HepG2 (cell line): ENCODE data around the gene GPR176. TPM values are rescaled to one million over a fixed set of nuclear protein-coding genes. Genes with fewer than 3 reads are reported as not detected.

Source experiments
- ARHGAP35 ChIP-seq: sonication (generic); formaldehyde crosslinking; IDR thresholded peaks from 2 replicates; pipeline ENCODE4 v1.9.0; 2022; ENCODE audit warnings: mild to moderate bottlenecking, inconsistent platforms, moderate library complexity, missing genetic modification reagents, borderline replicate concordance
- HHEX ChIP-seq: IDR thresholded peaks from 2 replicates; pipeline ENCODE4 v1.6.1; 2016; ENCODE audit warnings: control low read depth
- ISX ChIP-seq: sonication (generic); formaldehyde crosslinking; conservative IDR thresholded peaks from 2 replicates; pipeline ENCODE4 v1.5.0; 2020; ENCODE audit warnings: missing genetic modification reagents
- KDM6A ChIP-seq: IDR thresholded peaks from 2 replicates; pipeline ENCODE4 v1.6.1; 2016; ENCODE audit warnings: low read depth
- KLF15 ChIP-seq: sonication (generic); formaldehyde crosslinking; IDR thresholded peaks from 2 replicates; pipeline ENCODE4 v1.8.1; 2023; ENCODE audit warnings: borderline replicate concordance, mild to moderate bottlenecking, inconsistent platforms, missing genetic modification reagents, mixed read lengths
- MAFG ChIP-seq: sonication (generic); formaldehyde crosslinking; IDR thresholded peaks from 2 replicates; pipeline ENCODE4 v1.5.1; 2020; ENCODE audit warnings: mild to moderate bottlenecking, missing genetic modification reagents
- POLR2G ChIP-seq: fragments of 200-400 bp; formaldehyde crosslinking; IDR thresholded peaks from 2 replicates; pipeline ENCODE4 v1.6.1; 2018; ENCODE audit warnings: mild to moderate bottlenecking, low read depth, low read length, moderate library complexity
- TAF1 ChIP-seq: sonication (generic); formaldehyde crosslinking; IDR thresholded peaks from 2 replicates; pipeline ENCODE4 v1.4.0; 2020; ENCODE audit warnings: missing genetic modification reagents
- ZMYM3 ChIP-seq: sonication (generic); formaldehyde crosslinking; IDR thresholded peaks from 2 replicates; pipeline ENCODE4 v1.5.1; 2020; ENCODE audit warnings: mild to moderate bottlenecking, missing genetic modification reagents
- ZNF235 ChIP-seq: sonication (generic); formaldehyde crosslinking; IDR thresholded peaks from 2 replicates; pipeline ENCODE4 v1.8.1; 2023; ENCODE audit warnings: mild to moderate bottlenecking, missing genetic modification reagents, borderline replicate concordance
- polyA plus RNA-seq, 8 experiments: library from polyadenylated mRNA; depleted of rRNA in 3 of 8; stranded (reverse) in 7 of 8; unstranded in 1 of 8; fragments of >200 nt; fragmentation: Illumina TruSeq in 4 of 8; extraction: Trizol in 4 of 8; gene quantifications; 2 replicates each; pipeline versions ENCODE4 v1.2.1 to v1.2.3, GENCODE V29; 2011 to 2016; ENCODE audit warnings: low read depth in 4 of 8, missing spikeins in 1 of 8, mixed read lengths in 1 of 8; ENCODE audit not compliant: insufficient read depth in 1 of 8
- total RNA-seq, 5 experiments: library from RNA; depleted of rRNA; stranded (reverse); fragments of >200 nt; fragmentation: Illumina TruSeq; extraction: Trizol; gene quantifications; 2 replicates each; pipeline ENCODE4 v1.2.3, GENCODE V29; 2016; ENCODE audit warnings: low read depth in 1 of 5
- TF ChIP-seq, protein P1 (sequence below): sonication (generic); formaldehyde crosslinking; IDR thresholded peaks from 2 replicates; pipeline ENCODE4 v1.5.0; 2020; ENCODE audit warnings: mild to moderate bottlenecking, missing genetic modification reagents, borderline replicate concordance
- TF ChIP-seq, protein P2 (sequence below): sonication (generic); formaldehyde crosslinking; conservative IDR thresholded peaks from 2 replicates; pipeline ENCODE4 v1.4.0; 2020; ENCODE audit warnings: missing genetic modification reagents
- TF ChIP-seq, protein P3 (sequence below): sonication (generic); formaldehyde crosslinking; IDR thresholded peaks from 2 replicates; pipeline ENCODE4 v1.8.0; 2023; ENCODE audit warnings: mild to moderate bottlenecking, missing genetic modification reagents
- TF ChIP-seq, protein P4 (sequence below): sonication (generic); formaldehyde crosslinking; IDR thresholded peaks from 2 replicates; pipeline ENCODE4 v1.4.0; 2020; ENCODE audit warnings: missing genetic modification reagents, borderline replicate concordance
- TF ChIP-seq, protein P5 (sequence below): IDR thresholded peaks from 2 replicates; pipeline ENCODE4 v1.6.1; 2012; ENCODE audit warnings: low read depth, low read length, improper control_type of control experiment

Gene GPR176
- total and polyA plus RNA-seq, 2 of the 13 experiments (the other 11 are each of a cell fraction or from before 2014, with no cell fraction given): 0.11 to 0.20 TPM

DNA sequence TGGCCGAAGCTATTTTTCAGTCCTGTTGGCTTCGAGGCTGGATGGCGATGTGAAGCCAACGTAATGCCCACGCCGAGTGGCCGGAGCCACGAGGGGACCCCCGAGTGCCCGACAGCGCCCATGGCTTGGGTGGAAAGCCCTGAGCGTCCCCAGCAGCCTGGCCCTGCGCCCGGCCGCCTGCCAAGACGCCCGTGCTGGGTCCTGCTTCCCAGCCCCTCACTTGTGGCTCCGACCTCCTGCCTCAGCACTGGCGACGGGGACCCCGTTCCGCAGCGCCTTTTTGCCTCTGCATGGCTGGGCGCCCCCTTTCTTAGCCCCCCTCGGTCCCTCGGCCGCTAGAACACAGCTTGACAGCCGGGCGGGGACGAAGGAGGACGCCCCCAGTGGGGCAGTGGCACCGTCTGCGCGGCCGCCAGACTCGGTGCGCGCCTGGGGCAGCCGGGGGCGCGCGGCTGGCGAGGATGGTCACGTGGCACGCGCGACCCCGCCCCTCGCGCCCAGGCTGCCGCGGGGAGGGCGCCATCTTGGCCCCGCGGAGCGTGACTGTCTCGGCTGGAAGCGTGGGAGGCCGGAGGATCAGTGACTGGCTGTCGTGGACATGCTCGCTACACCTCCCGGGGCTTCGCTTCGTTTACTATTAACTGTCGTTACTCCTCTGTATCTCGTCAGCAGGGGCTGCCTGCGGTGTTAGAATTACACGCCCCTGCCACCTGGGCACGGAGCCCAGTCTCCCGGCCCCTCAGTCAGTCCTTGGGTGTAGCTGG, 626 bp upstream of the GPR176 start (continued):
- TF ChIP-seq, protein P1, sequence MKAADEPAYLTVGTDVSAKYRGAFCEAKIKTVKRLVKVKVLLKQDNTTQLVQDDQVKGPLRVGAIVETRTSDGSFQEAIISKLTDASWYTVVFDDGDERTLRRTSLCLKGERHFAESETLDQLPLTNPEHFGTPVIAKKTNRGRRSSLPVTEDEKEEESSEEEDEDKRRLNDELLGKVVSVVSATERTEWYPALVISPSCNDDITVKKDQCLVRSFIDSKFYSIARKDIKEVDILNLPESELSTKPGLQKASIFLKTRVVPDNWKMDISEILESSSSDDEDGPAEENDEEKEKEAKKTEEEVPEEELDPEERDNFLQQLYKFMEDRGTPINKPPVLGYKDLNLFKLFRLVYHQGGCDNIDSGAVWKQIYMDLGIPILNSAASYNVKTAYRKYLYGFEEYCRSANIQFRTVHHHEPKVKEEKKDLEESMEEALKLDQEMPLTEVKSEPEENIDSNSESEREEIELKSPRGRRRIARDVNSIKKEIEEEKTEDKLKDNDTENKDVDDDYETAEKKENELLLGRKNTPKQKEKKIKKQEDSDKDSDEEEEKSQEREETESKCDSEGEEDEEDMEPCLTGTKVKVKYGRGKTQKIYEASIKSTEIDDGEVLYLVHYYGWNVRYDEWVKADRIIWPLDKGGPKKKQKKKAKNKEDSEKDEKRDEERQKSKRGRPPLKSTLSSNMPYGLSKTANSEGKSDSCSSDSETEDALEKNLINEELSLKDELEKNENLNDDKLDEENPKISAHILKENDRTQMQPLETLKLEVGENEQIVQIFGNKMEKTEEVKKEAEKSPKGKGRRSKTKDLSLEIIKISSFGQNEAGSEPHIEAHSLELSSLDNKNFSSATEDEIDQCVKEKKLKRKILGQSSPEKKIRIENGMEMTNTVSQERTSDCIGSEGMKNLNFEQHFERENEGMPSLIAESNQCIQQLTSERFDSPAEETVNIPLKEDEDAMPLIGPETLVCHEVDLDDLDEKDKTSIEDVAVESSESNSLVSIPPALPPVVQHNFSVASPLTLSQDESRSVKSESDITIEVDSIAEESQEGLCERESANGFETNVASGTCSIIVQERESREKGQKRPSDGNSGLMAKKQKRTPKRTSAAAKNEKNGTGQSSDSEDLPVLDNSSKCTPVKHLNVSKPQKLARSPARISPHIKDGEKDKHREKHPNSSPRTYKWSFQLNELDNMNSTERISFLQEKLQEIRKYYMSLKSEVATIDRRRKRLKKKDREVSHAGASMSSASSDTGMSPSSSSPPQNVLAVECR (CRISPR knock-in tag): peak; percentile 61; the same call in 1 of the 2 replicates
- TF ChIP-seq KLF15 (CRISPR knock-in tag) (peak; percentile 28; the same call in 1 of the 2 replicates), POLR2G (peak; percentile 66), MAFG (CRISPR knock-in tag) (no peak), ISX (CRISPR knock-in tag) (no peak), ARHGAP35 (CRISPR knock-in tag) (peak; percentile 28; the same call in 1 of the 2 replicates), KDM6A (CRISPR knock-in tag) (no peak), ZNF235 (CRISPR knock-in tag) (no peak), TAF1 (peak; percentile 43; the same call in 1 of the 2 replicates), HHEX (CRISPR knock-in tag) (no peak), ZMYM3 (CRISPR knock-in tag) (no peak)
- TF ChIP-seq, protein P2, sequence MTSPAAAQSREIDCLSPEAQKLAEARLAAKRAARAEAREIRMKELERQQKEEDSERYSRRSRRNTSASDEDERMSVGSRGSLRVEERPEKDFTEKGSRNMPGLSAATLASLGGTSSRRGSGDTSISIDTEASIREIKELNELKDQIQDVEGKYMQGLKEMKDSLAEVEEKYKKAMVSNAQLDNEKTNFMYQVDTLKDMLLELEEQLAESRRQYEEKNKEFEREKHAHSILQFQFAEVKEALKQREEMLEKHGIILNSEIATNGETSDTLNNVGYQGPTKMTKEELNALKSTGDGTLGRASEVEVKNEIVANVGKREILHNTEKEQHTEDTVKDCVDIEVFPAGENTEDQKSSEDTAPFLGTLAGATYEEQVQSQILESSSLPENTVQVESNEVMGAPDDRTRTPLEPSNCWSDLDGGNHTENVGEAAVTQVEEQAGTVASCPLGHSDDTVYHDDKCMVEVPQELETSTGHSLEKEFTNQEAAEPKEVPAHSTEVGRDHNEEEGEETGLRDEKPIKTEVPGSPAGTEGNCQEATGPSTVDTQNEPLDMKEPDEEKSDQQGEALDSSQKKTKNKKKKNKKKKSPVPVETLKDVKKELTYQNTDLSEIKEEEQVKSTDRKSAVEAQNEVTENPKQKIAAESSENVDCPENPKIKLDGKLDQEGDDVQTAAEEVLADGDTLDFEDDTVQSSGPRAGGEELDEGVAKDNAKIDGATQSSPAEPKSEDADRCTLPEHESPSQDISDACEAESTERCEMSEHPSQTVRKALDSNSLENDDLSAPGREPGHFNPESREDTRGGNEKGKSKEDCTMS: no peak
- TF ChIP-seq, protein P3, sequence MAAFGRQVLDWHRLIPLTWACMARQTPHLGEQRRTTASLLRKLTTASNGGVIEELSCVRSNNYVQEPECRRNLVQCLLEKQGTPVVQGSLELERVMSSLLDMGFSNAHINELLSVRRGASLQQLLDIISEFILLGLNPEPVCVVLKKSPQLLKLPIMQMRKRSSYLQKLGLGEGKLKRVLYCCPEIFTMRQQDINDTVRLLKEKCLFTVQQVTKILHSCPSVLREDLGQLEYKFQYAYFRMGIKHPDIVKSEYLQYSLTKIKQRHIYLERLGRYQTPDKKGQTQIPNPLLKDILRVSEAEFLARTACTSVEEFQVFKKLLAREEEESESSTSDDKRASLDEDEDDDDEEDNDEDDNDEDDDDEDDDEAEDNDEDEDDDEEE (CRISPR knock-in tag): no peak
- TF ChIP-seq, protein P4, sequence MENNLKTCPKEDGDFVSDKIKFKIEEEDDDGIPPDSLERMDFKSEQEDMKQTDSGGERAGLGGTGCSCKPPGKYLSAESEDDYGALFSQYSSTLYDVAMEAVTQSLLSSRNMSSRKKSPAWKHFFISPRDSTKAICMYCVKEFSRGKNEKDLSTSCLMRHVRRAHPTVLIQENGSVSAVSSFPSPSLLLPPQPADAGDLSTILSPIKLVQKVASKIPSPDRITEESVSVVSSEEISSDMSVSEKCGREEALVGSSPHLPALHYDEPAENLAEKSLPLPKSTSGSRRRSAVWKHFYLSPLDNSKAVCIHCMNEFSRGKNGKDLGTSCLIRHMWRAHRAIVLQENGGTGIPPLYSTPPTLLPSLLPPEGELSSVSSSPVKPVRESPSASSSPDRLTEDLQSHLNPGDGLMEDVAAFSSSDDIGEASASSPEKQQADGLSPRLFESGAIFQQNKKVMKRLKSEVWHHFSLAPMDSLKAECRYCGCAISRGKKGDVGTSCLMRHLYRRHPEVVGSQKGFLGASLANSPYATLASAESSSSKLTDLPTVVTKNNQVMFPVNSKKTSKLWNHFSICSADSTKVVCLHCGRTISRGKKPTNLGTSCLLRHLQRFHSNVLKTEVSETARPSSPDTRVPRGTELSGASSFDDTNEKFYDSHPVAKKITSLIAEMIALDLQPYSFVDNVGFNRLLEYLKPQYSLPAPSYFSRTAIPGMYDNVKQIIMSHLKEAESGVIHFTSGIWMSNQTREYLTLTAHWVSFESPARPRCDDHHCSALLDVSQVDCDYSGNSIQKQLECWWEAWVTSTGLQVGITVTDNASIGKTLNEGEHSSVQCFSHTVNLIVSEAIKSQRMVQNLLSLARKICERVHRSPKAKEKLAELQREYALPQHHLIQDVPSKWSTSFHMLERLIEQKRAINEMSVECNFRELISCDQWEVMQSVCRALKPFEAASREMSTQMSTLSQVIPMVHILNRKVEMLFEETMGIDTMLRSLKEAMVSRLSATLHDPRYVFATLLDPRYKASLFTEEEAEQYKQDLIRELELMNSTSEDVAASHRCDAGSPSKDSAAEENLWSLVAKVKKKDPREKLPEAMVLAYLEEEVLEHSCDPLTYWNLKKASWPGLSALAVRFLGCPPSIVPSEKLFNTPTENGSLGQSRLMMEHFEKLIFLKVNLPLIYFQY: no peak
- TF ChIP-seq, protein P5, sequence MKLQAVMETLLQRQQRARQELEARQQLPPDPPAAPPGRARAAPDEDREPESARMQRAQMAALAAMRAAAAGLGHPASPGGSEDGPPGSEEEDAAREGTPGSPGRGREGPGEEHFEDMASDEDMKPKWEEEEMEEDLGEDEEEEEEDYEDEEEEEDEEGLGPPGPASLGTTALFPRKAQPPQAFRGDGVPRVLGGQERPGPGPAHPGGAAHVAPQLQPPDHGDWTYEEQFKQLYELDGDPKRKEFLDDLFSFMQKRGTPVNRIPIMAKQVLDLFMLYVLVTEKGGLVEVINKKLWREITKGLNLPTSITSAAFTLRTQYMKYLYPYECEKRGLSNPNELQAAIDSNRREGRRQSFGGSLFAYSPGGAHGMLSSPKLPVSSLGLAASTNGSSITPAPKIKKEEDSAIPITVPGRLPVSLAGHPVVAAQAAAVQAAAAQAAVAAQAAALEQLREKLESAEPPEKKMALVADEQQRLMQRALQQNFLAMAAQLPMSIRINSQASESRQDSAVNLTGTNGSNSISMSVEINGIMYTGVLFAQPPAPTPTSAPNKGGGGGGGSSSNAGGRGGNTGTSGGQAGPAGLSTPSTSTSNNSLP: no peak
